GM19455 (cell line): ENCODE measurements around the gene TRIM24.
"Not testable (repeated sequence)": the region's sequence is repeated elsewhere in the genome, so short reads cannot be mapped to it uniquely, and the experiment has no call there.

Experiments used
- ATAC-seq: cut with Tn5 transposase; IDR thresholded peaks from one replicate; pipeline ENCODE4 v1.9.1; 2021; ENCODE audit not compliant: unreplicated experiment

The TRIM24 gene

GRCh38 chr7:138525757-138526156, 65.7 kb downstream of the TRIM24 start:
- ATAC-seq = no peak

GRCh38 chr7:138527746-138528223, 67.7 kb downstream of the TRIM24 start:
- no peak for ATAC-seq

- not testable (repeated sequence) for ATAC-seq
Observed at GRCh38 chr7:138536833-138537232, 76.8 kb downstream of the TRIM24 start.

- ATAC-seq = no peak
Observed at GRCh38 chr7:138538518-138538917, 78.5 kb downstream of the TRIM24 start.

- ATAC-seq = no peak
Observed at GRCh38 chr7:138538997-138539644, 79.1 kb downstream of the TRIM24 start.

GRCh38 chr7:138542183-138542582, 82.1 kb downstream of the TRIM24 start:
- ATAC-seq = peak; percentile 85

- no peak for ATAC-seq
Observed at GRCh38 chr7:138543739-138544138, 83.7 kb downstream of the TRIM24 start.

GRCh38 chr7:138545123-138545522, 85.1 kb downstream of the TRIM24 start:
- ATAC-seq = no peak

- ATAC-seq = no peak
Observed at GRCh38 chr7:138546064-138546619, 86.1 kb downstream of the TRIM24 start.

GRCh38 chr7:138546829-138547228, 86.8 kb downstream of the TRIM24 start:
- no peak for ATAC-seq

GRCh38 chr7:138549082-138549481, 89.0 kb downstream of the TRIM24 start:
- no peak for ATAC-seq

GRCh38 chr7:138550337-138550736, 90.3 kb downstream of the TRIM24 start:
- ATAC-seq = no peak

- ATAC-seq = no peak
Observed at GRCh38 chr7:138551102-138551501, 91.0 kb downstream of the TRIM24 start.

GRCh38 chr7:138553805-138554204, 93.7 kb downstream of the TRIM24 start:
- ATAC-seq = no peak

- no peak for ATAC-seq
Observed at GRCh38 chr7:138554674-138555073, 94.6 kb downstream of the TRIM24 start.

GRCh38 chr7:138555684-138556083, 95.6 kb downstream of the TRIM24 start:
- no peak for ATAC-seq

- no peak for ATAC-seq
Observed at GRCh38 chr7:138556771-138557484, 96.9 kb downstream of the TRIM24 start.

GRCh38 chr7:138559448-138559847, 99.4 kb downstream of the TRIM24 start:
- no peak for ATAC-seq

GRCh38 chr7:138563808-138564207, 103.7 kb downstream of the TRIM24 start:
- ATAC-seq = no peak

- no peak for ATAC-seq
Observed at GRCh38 chr7:138564365-138564764, 104.3 kb downstream of the TRIM24 start.

- ATAC-seq = no peak
Observed at GRCh38 chr7:138565071-138565450, 105.0 kb downstream of the TRIM24 start.

GRCh38 chr7:138565451-138566114, 105.5 kb downstream of the TRIM24 start:
- ATAC-seq = no peak
